K562 (cell line): ENCODE measurements around the gene KCTD19. TPM values are rescaled to one million over a fixed set of nuclear protein-coding genes. Genes with fewer than 3 reads are reported as not detected.

Source experiments
- COPS2 ChIP-seq: fragments of 450-650 bp; conservative IDR thresholded peaks from 2 replicates; pipeline ENCODE4 v1.6.1; 2016; ENCODE audit warnings: mild to moderate bottlenecking, moderate library complexity
- DDX20 ChIP-seq: fragments of 450-650 bp; IDR thresholded peaks from 2 replicates; pipeline ENCODE4 v1.6.1; 2016; ENCODE audit warnings: missing genetic modification characterization, low read depth, mild to moderate bottlenecking, missing compliant biosample characterization, moderate library complexity
- ELF4 ChIP-seq: fragments of 450-650 bp; formaldehyde crosslinking; IDR thresholded peaks from 2 replicates; pipeline ENCODE4 v1.4.0; 2022; ENCODE audit warnings: missing genetic modification characterization
- FOXA1 ChIP-seq: fragments of 450-650 bp; IDR thresholded peaks from 2 replicates; pipeline ENCODE4 v1.6.1; 2016; ENCODE audit warnings: mild to moderate bottlenecking, borderline replicate concordance
- HIVEP1 ChIP-seq: fragments of 250-450 bp; sonication (Bioruptor Pico); IDR thresholded peaks from 2 replicates; pipeline ENCODE4 v1.4.0; 2020; ENCODE audit warnings: mild to moderate bottlenecking
- HMG20B ChIP-seq: fragments of 250-450 bp; sonication (Bioruptor Pico); IDR thresholded peaks from 2 replicates; pipeline ENCODE4 v1.5.0; 2021; ENCODE audit warnings: mild to moderate bottlenecking
- MAZ ChIP-seq, 2 experiments: fragments of 450-650 bp in 1 of 2; sonication (generic) in 1 of 2; formaldehyde crosslinking; IDR thresholded peaks in 1 of 2; conservative IDR thresholded peaks in 1 of 2; 2 replicates each; pipeline versions ENCODE4 v1.4.0 to v1.5.0; 2020; ENCODE audit warnings: mild to moderate bottlenecking in 1 of 2, missing genetic modification reagents in 1 of 2
- NBN ChIP-seq: fragments of 450-650 bp; IDR thresholded peaks from 2 replicates; pipeline ENCODE4 v1.6.1; 2016; ENCODE audit warnings: low read depth, mild to moderate bottlenecking
- NR2C1 ChIP-seq, 2 experiments: fragments of 450-650 bp; IDR thresholded peaks; 2 replicates each; pipeline ENCODE4 v1.6.1; 2017; ENCODE audit warnings: mild to moderate bottlenecking in 2 of 2, antibody characterized with exemption in 1 of 2, inconsistent platforms in 1 of 2, missing compliant biosample characterization in 1 of 2, missing genetic modification characterization in 1 of 2
- RB1 ChIP-seq: fragments of 450-650 bp; IDR thresholded peaks from 2 replicates; pipeline ENCODE4 v1.6.1; 2017; ENCODE audit warnings: low read depth, mild to moderate bottlenecking
- RBFOX2 ChIP-seq: fragments of 200-400 bp; formaldehyde crosslinking; IDR thresholded peaks from 2 replicates; pipeline ENCODE4 v1.6.1; 2017; ENCODE audit warnings: low read depth, mild to moderate bottlenecking, low read length, moderate library complexity
- RCOR1 ChIP-seq, 2 experiments: IDR thresholded peaks; 2 replicates each; pipeline ENCODE4 v1.6.1; 2012; ENCODE audit warnings: low read depth in 2 of 2, low read length in 2 of 2, borderline replicate concordance in 1 of 2, improper control_type of control experiment in 1 of 2
- ZBTB40 ChIP-seq, 2 experiments: fragments of 450-650 bp in 1 of 2; sonication (generic) in 1 of 2; formaldehyde crosslinking in 1 of 2; IDR thresholded peaks; 2 replicates each; pipeline versions ENCODE4 v1.7.1 to v1.9.0; 2016 to 2022; ENCODE audit warnings: inconsistent platforms in 1 of 2, mild to moderate bottlenecking in 1 of 2, missing genetic modification reagents in 1 of 2
- ZNF253 ChIP-seq: fragments of 250-450 bp; sonication (Bioruptor Pico); conservative IDR thresholded peaks from 2 replicates; pipeline ENCODE4 v1.6.1; 2021; ENCODE audit warnings: mild to moderate bottlenecking
- ZNF263 ChIP-seq: sonication (generic); formaldehyde crosslinking; IDR thresholded peaks from 2 replicates; pipeline ENCODE4 v1.8.0; 2022; ENCODE audit warnings: mild to moderate bottlenecking, missing genetic modification reagents, borderline replicate concordance
- ZNF347 ChIP-seq: fragments of 450-650 bp; formaldehyde crosslinking; IDR thresholded peaks from 2 replicates; pipeline ENCODE4 v1.4.0; 2020; ENCODE audit warnings: low read depth, mild to moderate bottlenecking, moderate library complexity
- ZNF830 ChIP-seq: fragments of 250-450 bp; sonication (Bioruptor Pico); IDR thresholded peaks from 2 replicates; pipeline ENCODE4 v1.5.0; 2021; ENCODE audit warnings: mild to moderate bottlenecking
- polyA plus RNA-seq, 8 experiments: library from polyadenylated mRNA; depleted of rRNA in 4 of 8; stranded (reverse) in 5 of 8; unstranded in 3 of 8; fragments of >200 nt; fragmentation: Nextera tagmentation in 2 of 8; fragmentation: Illumina TruSeq in 1 of 8; extraction: Ambion mirVana in 2 of 8; extraction: Trizol in 1 of 8; gene quantifications; 2 replicates each; pipeline versions ENCODE4 v1.2.1 to v1.2.3, GENCODE V29; 2011 to 2014; ENCODE audit warnings: inconsistent platforms in 1 of 8, missing spikeins in 1 of 8
- total RNA-seq, 7 experiments: library from RNA; depleted of rRNA in 6 of 7; stranded (reverse); fragments of >200 nt in 6 of 7; fragmentation: Illumina TruSeq in 2 of 7; extraction: Trizol in 2 of 7; gene quantifications; 2 replicates each; pipeline versions ENCODE4 v1.2.1 to v1.2.3, GENCODE V29; 2011 to 2021; ENCODE audit warnings: low replicate concordance in 1 of 7
- TF ChIP-seq, protein P1 (sequence below): sonication (generic); formaldehyde crosslinking; IDR thresholded peaks from 2 replicates; pipeline ENCODE4 v1.9.0; 2022; ENCODE audit warnings: mild to moderate bottlenecking, missing genetic modification reagents

KCTD19 gene
- total and polyA plus RNA-seq, 9 of the 15 experiments (the other 6 are each of a cell fraction or from before 2014, with no cell fraction given) = 0.03 to 0.91 (median 0.22) TPM; not detected in 2

DNA sequence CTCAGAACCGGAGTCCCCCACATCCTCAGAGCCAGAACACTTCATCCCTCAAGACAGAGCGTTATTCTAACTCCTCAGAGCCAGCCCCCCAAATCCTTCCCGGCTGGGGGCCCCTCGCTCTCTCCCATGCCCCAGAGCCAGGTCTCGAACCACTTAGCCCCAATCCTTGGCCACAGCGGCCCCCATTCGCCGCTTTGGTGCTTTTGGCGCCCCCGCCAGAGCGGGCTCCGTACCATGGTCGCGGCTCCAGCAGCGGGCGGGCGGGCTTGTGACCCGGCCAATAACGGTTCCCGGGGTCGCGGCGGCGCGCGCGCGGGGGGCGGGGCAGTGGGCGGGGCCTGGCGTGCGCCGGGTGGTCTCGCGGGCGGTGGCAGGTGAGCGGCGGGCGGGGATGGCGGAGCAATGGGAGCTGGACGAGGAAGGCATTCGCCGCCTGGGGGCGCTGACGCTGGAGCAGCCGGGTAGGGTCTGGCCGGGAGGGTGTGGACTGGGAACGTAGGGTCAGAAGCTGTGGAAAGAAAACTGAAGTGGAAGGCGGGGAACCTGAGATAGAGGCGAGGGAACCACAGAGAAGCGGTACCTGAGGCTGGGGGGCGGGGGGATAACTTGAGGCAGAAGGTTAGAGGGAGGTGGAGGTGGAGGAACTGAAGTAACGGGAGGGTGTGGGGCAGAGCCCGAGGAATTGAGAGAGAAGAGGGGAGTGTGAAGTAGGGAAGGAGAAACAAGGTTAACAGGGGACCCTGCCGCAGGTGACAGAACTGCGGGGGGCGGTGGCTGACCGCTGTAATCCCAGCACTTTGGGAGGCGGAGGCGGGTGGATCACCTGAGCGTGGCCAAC is at the start of gene KCTD19, which contains the start of gene LRRC36 (continued):
- TF ChIP-seq ZBTB40 (IDR thresholded peaks at IDR 0.05) (0 out of 2 replicates have a peak, but pooled peaks have one; percentile 56), ZBTB40 (CRISPR knock-in tag; IDR thresholded peaks at IDR 0.05) (no peak), ZNF830 (CRISPR knock-in tag) (no peak), NR2C1 (IDR thresholded peaks at IDR 0.05) (peak; percentile 55; the same call in 1 of the 2 replicates), NR2C1 (tag; IDR thresholded peaks at IDR 0.05) (no peak), ZNF347 (no peak), MAZ (CRISPR knock-in tag; conservative IDR thresholded peaks at IDR 0.05 in 1 of 2, IDR thresholded peaks at IDR 0.05 in 1 of 2) (peak; percentile 69 to 70; a peak in 3 of 4 replicates), HMG20B (CRISPR knock-in tag) (no peak), HIVEP1 (CRISPR knock-in tag) (no peak), DDX20 (no peak), ZNF253 (CRISPR knock-in tag) (no peak), ELF4 (CRISPR knock-in tag) (peak; percentile 71; the same call in 1 of the 2 replicates), NBN (peak; percentile 32; the same call in 1 of the 2 replicates), COPS2 (no peak), RCOR1 (IDR thresholded peaks at IDR 0.05; ENCODE audit: borderline replicate concordance in 1 of 2, low read depth in 2 of 2, low read length in 2 of 2) (0 out of 4 replicates have a peak, but pooled peaks of 1 of the 2 experiments have one; percentile 3), RB1 (peak; percentile 74), RBFOX2 (peak; percentile 64), FOXA1 (no peak), ZNF263 (CRISPR knock-in tag) (no peak)
- TF ChIP-seq, protein P1, sequence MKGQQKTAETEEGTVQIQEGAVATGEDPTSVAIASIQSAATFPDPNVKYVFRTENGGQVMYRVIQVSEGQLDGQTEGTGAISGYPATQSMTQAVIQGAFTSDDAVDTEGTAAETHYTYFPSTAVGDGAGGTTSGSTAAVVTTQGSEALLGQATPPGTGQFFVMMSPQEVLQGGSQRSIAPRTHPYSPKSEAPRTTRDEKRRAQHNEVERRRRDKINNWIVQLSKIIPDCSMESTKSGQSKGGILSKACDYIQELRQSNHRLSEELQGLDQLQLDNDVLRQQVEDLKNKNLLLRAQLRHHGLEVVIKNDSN (CRISPR knock-in tag) = no peak
